Mesodermal cell (in vitro differentiated cells): ENCODE measurements around the gene ARL15.

Source experiments
- H3K27ac ChIP-seq: 2 replicates; pipeline ENCODE4 v1.7.0; 2013; ENCODE audit warnings: mild to moderate bottlenecking, low read depth, low read length, moderate library complexity; ENCODE audit not compliant: severe bottlenecking
- H3K36me3 ChIP-seq: 2 replicates; pipeline ENCODE4 v1.7.1; 2013; ENCODE audit warnings: mild to moderate bottlenecking, low read length, moderate library complexity; ENCODE audit not compliant: control insufficient read depth, insufficient read depth
- H3K4me1 ChIP-seq: one replicate; pipeline ENCODE4 v1.7.1; 2013; ENCODE audit warnings: mild to moderate bottlenecking, low read length; ENCODE audit not compliant: insufficient read depth, control insufficient read depth, poor library complexity, severe bottlenecking
- H3K4me3 ChIP-seq: 2 replicates; pipeline ENCODE4 v1.7.0; 2013; ENCODE audit warnings: low read length, control low read depth, mild to moderate bottlenecking; ENCODE audit not compliant: insufficient read depth, poor library complexity, severe bottlenecking; ENCODE audit errors: extremely low read depth
- H3K9me3 ChIP-seq: 2 replicates; pipeline ENCODE4 v1.7.1; 2013; ENCODE audit warnings: mild to moderate bottlenecking, low read length, moderate library complexity; ENCODE audit not compliant: control insufficient read depth
- WGBS, 2 experiments: methylation state at CpG; one replicate each; pipeline ENCODE4 v1.1.5; 2013; ENCODE audit warnings: missing lambda C conversion rate in 2 of 2; ENCODE audit not compliant: insufficient coverage in 2 of 2; 5-methylcytosine and 5-hydroxymethylcytosine counted together

Gene ARL15

DNA sequence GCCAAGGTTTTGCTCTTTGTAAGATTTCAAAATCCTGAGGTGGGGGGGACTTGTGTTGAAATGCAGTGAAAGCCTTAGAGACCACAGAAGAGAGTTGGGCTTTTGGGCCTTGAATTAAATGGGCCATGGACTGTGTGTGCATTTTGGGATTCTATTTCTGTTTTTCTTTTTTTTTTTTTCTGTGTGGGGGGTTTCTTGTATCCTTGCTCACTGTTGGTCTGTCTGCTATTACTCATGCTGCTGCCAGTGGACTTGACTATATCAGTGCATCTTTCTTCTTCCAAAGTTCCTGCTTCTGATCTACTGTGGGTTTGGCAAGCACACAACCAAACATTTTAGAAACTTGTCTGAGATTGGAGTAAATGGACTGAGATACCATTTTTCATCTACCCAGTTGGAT is 344.9 kb downstream of the ARL15 start:
- no peaks in the 10 kb centered on the region for H3K9me3 ChIP-seq
- H3K27ac ChIP-seq: no peak overlapping the region
- no peaks in the 10 kb centered on the region for H3K4me1 ChIP-seq
- no peaks in the 10 kb centered on the region for H3K36me3 ChIP-seq
- no peak overlapping the region for H3K4me3 ChIP-seq

- 78% methylated on average over 1 of the region's 1 CpG; no CpG with 5 or more reads in 1 of the 2 experiments for WGBS, 2 experiments
- H3K9me3 ChIP-seq: no peaks in the 10 kb centered on the region
- H3K27ac ChIP-seq: no peak overlapping the region
- no peaks in the 10 kb centered on the region for H3K36me3 ChIP-seq
- H3K4me3 ChIP-seq: no peak overlapping the region
- H3K4me1 ChIP-seq: no peaks in the 10 kb centered on the region
These were observed 346.4 kb downstream of the ARL15 start for GRCh38 chr5:53963958-53964357.

DNA sequence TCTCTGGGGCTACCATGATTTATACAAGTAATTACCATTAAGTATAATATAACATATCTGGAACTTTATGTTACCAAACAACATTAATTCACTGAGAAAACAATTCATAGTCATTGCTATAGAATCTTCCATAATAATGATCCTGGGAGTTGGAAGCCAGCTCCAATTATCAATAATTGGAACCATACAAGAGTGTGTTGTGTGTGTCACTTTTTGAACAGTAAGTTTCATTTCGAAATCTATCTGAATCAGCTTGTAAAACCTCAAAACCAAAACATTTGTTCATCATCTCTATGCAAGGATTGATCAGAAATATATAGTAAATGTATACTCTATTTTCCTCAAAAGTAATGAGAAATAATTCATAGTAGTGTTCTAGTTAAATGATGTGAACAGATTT is 348.1 kb downstream of the ARL15 start:
- H3K4me1 ChIP-seq: no peaks in the 10 kb centered on the region
- no peaks in the 10 kb centered on the region for H3K36me3 ChIP-seq
- H3K27ac ChIP-seq: no peak overlapping the region
- no peak overlapping the region for H3K4me3 ChIP-seq
- peaks cover 2% of the 10 kb centered on the region for H3K9me3 ChIP-seq
- no CpG with 5 or more reads among the region's 1 CpG for WGBS, 2 experiments

- Histone ChIP-seq H3K9me3 (peaks cover 8% of the 10 kb centered on the region), H3K27ac (no peak overlapping the region), H3K4me3 (no peak overlapping the region), H3K36me3 (no peaks in the 10 kb centered on the region), H3K4me1 (no peaks in the 10 kb centered on the region)
These were observed 353.7 kb downstream of the ARL15 start for GRCh38 chr5:53956632-53957031.

GRCh38 chr5:53956196-53956595 is 354.2 kb downstream of the ARL15 start:
- Histone ChIP-seq H3K27ac (no peak overlapping the region), H3K9me3 (peaks cover 8% of the 10 kb centered on the region), H3K36me3 (no peaks in the 10 kb centered on the region), H3K4me3 (no peak overlapping the region), H3K4me1 (no peaks in the 10 kb centered on the region)
- no CpG with 5 or more reads among the region's 1 CpG for whole genome bisulfite sequencing, 2 experiments

- Histone ChIP-seq H3K27ac (no peak overlapping the region), H3K4me1 (no peaks in the 10 kb centered on the region), H3K36me3 (no peaks in the 10 kb centered on the region), H3K9me3 (no peaks in the 10 kb centered on the region), H3K4me3 (no peak overlapping the region)
- WGBS, 2 experiments: 85 to 100% methylated on average over 3 of the region's 3 CpGs
These were observed 359.8 kb downstream of the ARL15 start for GRCh38 chr5:53950621-53951020.

GRCh38 chr5:53948598-53948997 is 361.8 kb downstream of the ARL15 start:
- Histone ChIP-seq H3K36me3 (no peaks in the 10 kb centered on the region), H3K4me1 (no peaks in the 10 kb centered on the region), H3K27ac (no peak overlapping the region), H3K4me3 (no peak overlapping the region), H3K9me3 (no peaks in the 10 kb centered on the region)
- 89 to 100% methylated on average over 1 of the region's 4 CpGs for WGBS, 2 experiments

- WGBS, 2 experiments: 100% methylated on average over 1 of the region's 5 CpGs; no CpG with 5 or more reads in 1 of the 2 experiments
- Histone ChIP-seq H3K4me1 (peaks cover 5% of the 10 kb centered on the region), H3K9me3 (no peaks in the 10 kb centered on the region), H3K4me3 (no peak overlapping the region), H3K27ac (no peak overlapping the region), H3K36me3 (no peaks in the 10 kb centered on the region)
These were observed 363.8 kb downstream of the ARL15 start for GRCh38 chr5:53946405-53947100.

- Histone ChIP-seq H3K4me1 (peaks cover 5% of the 10 kb centered on the region), H3K36me3 (no peaks in the 10 kb centered on the region), H3K4me3 (no peak overlapping the region), H3K9me3 (no peaks in the 10 kb centered on the region), H3K27ac (no peak overlapping the region)
- WGBS, 2 experiments: 78 to 88% methylated on average over 2 to 4 of the region's 7 CpGs
These were observed 365.4 kb downstream of the ARL15 start for GRCh38 chr5:53944981-53945380.

GRCh38 chr5:53943938-53944337 is 366.4 kb downstream of the ARL15 start:
- Histone ChIP-seq H3K9me3 (no peaks in the 10 kb centered on the region), H3K36me3 (no peaks in the 10 kb centered on the region), H3K4me3 (no peak overlapping the region), H3K27ac (no peak overlapping the region), H3K4me1 (peaks cover 5% of the 10 kb centered on the region)
- 100% methylated on average over 1 of the region's 1 CpG; no CpG with 5 or more reads in 1 of the 2 experiments for WGBS, 2 experiments

- H3K36me3 ChIP-seq: no peaks in the 10 kb centered on the region
- H3K27ac ChIP-seq: peak overlapping the region; percentile 61
- no peaks in the 10 kb centered on the region for H3K9me3 ChIP-seq
- 45 to 76% methylated on average over 4 of the region's 6 CpGs for WGBS, 2 experiments
- H3K4me3 ChIP-seq: no peak overlapping the region
- peaks cover 5% of the 10 kb centered on the region for H3K4me1 ChIP-seq
These were observed 367.6 kb downstream of the ARL15 start for GRCh38 chr5:53942724-53943123.
